SK-N-MC (cell line): ENCODE results near the gene SLC6A13.

ENCODE experiments used
- DNase-seq: peaks from one replicate; pipeline ENCODE4 v3.0.0-alpha.2; 2011; ENCODE audit warnings: low read depth, low spot score
- H3K27ac ChIP-seq: fragments of 200-600 bp; sonication (generic); 2 replicates; pipeline ENCODE4 v1.5.1; 2016; ENCODE audit warnings: mixed run types
- H3K36me3 ChIP-seq: fragments of 200-600 bp; sonication (generic); 2 replicates; pipeline ENCODE4 v1.6.1; 2017; ENCODE audit warnings: antibody characterized with exemption, low read length, mixed read lengths; ENCODE audit not compliant: insufficient read depth
- H3K4me3 ChIP-seq: fragments of 200-600 bp; sonication (generic); 2 replicates; pipeline ENCODE4 v1.5.1; 2016
- H3K9ac ChIP-seq: fragments of 200-600 bp; sonication (generic); 2 replicates; pipeline ENCODE4 v1.8.0; 2017; ENCODE audit warnings: mixed run types, mixed read lengths; ENCODE audit not compliant: insufficient read length
- H3K9me3 ChIP-seq: fragments of 200-600 bp; sonication (generic); 2 replicates; pipeline ENCODE4 v1.6.1; 2017; ENCODE audit warnings: low read depth, mild to moderate bottlenecking, antibody characterized with exemption, low read length, moderate library complexity, mixed read lengths
- EZH2 ChIP-seq: fragments of 200-600 bp; sonication (generic); IDR thresholded peaks from one replicate; pipeline ENCODE4 v1.6.1; 2017; ENCODE audit warnings: antibody characterized with exemption
- FOXP2 ChIP-seq: optimal IDR thresholded peaks from 2 replicates; pipeline ENCODE3; 2011; ENCODE audit warnings: mild to moderate bottlenecking, moderate library complexity; ENCODE audit not compliant: insufficient read depth; ENCODE audit errors: extremely low read length, control extremely low read depth
- POLR2AphosphoS5 ChIP-seq: IDR thresholded peaks from 2 replicates; pipeline ENCODE4 v1.6.1; 2012; ENCODE audit warnings: mild to moderate bottlenecking, low read depth, low read length, borderline replicate concordance

The SLC6A13 gene

DNA sequence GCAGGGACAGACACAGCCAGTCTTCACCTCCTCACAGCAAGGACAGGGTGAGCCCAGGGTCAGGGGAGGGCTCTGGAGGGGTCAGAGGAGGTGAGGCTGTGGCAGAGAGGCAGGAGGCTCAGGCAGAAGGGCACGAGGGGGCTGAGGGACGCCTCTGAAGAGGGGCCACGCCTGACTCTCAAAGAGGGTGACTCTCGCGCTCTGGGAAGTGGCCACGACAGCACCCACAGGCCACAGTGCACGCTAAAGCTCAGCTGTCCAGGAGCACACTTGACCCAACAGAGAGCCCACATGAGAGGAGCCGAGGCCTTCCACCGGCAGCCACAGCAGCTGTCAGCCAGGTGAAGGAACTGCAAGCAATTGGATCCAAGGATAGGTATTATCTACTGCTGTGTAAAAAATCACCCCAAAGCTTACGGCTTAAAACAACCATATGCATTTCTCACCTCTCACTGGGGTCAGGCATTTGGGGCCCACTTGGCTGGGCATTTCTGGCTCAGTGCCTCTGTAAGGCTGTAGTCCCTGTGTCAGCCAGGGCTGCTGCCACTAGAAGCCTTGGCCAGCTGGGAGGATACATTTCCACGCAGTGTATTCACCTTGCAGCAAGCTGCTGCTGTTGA lies 76.5 kb downstream of the SLC6A13 start:
- TF ChIP-seq FOXP2: no peak
- DNase-seq: no peak
- no peaks in the 10 kb centered on the region for H3K9me3 ChIP-seq
- no peak overlapping the region for H3K4me3 ChIP-seq
- no peak overlapping the region for H3K9ac ChIP-seq
- no peak overlapping the region for H3K27ac ChIP-seq
- no peaks in the 10 kb centered on the region for H3K36me3 ChIP-seq

DNA sequence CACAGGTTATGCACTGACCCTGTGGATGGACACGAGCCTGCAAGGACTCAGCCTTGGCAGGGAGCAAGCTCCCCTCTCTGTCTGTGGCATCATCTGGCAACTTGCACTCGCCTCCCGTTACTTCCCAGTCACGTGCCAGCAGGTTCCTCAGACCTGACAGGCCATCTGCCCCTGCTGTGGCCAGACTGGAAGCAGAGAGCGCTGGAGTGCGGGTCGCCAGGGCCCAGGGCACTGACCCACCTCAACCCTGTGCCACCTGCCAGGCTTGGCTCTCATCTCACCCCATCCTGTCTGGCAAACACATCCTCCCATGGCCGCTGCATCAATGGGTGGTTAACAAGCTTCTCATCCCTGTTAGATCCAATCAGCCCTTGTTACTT lies 77.1 kb downstream of the SLC6A13 start:
- H3K9ac ChIP-seq: no peak overlapping the region
- DNase-seq: no peak
- TF ChIP-seq FOXP2 (no peak), POLR2AphosphoS5 (no peak), EZH2 (no peak)

GRCh38 chr12:184811-185575 lies 77.6 kb downstream of the SLC6A13 start:
- no peak overlapping the region for H3K9ac ChIP-seq
- no peak overlapping the region for H3K4me3 ChIP-seq
- H3K36me3 ChIP-seq: no peaks in the 10 kb centered on the region
- DNase-seq: no peak
- no peak overlapping the region for H3K27ac ChIP-seq
- H3K9me3 ChIP-seq: no peaks in the 10 kb centered on the region
- no peak for TF ChIP-seq POLR2AphosphoS5
- TF ChIP-seq EZH2: no peak
- TF ChIP-seq FOXP2: no peak

More for the DNA sequence above, 77.1 kb downstream of the SLC6A13 start:
- H3K9me3 ChIP-seq: no peaks in the 10 kb centered on the region
- H3K27ac ChIP-seq: no peak overlapping the region
- no peaks in the 10 kb centered on the region for H3K36me3 ChIP-seq
- no peak overlapping the region for H3K4me3 ChIP-seq

DNA sequence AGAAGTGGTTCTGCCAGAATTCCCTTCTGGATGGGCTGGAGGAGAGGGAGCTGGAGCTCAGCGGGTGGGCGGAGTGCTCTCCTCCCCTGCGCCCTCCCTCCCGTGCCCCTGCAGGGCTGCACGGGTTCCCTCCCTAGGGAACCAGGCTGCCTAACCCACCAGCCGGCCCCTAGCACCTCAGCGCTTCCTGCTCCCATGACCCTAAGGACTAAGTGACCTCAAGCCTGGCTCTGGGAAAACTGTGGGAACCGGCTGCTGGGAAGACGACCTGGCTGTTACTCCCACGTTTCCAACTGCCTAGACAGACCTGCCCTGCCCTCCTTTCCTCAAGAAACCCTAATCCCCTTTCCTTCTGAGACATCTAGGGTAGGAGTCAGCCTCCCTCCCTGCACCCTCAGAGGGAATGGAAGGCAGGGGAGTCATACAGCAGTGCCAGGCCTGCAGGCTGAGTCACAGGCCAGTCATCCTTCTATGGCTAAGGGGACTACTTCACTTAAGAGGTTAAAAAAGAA lies 80.2 kb downstream of the SLC6A13 start:
- TF ChIP-seq POLR2AphosphoS5 (no peak), EZH2 (no peak), FOXP2 (no peak)
- H3K4me3 ChIP-seq: no peak overlapping the region
- no peak overlapping the region for H3K9ac ChIP-seq
- H3K36me3 ChIP-seq: no peaks in the 10 kb centered on the region
- no peaks in the 10 kb centered on the region for H3K9me3 ChIP-seq
- no peak overlapping the region for H3K27ac ChIP-seq
- DNase-seq: no peak

DNA sequence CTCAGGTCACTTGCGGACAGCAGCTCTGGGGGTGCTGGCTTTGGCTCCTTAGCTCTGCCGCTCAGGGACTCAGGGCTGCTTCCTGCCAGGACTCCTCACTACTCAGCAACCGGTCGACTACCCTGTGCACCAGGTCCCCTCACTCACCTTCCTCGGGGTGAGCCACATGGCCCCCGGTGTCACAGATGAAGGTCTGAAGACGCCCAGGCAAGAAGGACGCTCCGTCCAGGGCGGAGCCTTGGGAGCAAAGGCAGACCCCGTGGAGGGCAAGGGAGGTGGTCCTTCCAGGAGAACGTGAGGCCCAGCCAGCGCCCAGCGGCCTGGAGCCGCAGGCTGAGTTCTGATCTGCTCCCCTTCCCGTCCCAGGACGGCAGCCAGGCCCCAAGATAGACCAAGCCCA lies 80.7 kb downstream of the SLC6A13 start:
- H3K4me3 ChIP-seq: no peak overlapping the region
- no peak overlapping the region for H3K27ac ChIP-seq
- no peak overlapping the region for H3K9ac ChIP-seq
- DNase-seq: no peak
- no peaks in the 10 kb centered on the region for H3K36me3 ChIP-seq
- no peak for TF ChIP-seq FOXP2
- TF ChIP-seq POLR2AphosphoS5: no peak
- no peak for TF ChIP-seq EZH2
- H3K9me3 ChIP-seq: no peaks in the 10 kb centered on the region

DNA sequence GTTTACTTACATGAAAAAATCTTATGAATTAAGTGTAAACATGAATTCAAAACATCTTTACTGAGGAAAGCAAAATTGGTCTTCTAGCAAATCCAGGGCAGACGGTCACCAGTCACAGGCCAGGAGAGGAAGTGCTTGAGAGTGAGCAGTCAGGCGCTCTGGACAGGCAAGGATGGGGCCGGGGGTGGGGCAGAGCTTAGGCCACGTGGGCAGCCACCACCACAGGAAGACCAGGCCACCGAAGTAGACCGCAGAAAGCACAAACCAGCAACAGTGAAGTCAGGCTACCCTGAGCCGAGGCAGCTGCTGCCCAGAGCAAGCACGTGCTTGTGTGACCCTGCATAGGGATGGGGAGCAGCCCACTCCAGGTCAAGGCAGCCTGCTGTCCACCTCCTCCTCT lies 82.2 kb downstream of the SLC6A13 start:
- Histone ChIP-seq H3K27ac (no peak overlapping the region), H3K4me3 (no peak overlapping the region), H3K9me3 (no peaks in the 10 kb centered on the region), H3K36me3 (no peaks in the 10 kb centered on the region), H3K9ac (no peak overlapping the region)
- no peak for TF ChIP-seq POLR2AphosphoS5
- TF ChIP-seq FOXP2: no peak
- TF ChIP-seq EZH2: no peak
- no peak for DNase-seq

GRCh38 chr12:179885-180284 lies 82.8 kb downstream of the SLC6A13 start:
- no peak overlapping the region for H3K9ac ChIP-seq
- no peaks in the 10 kb centered on the region for H3K36me3 ChIP-seq
- no peak for TF ChIP-seq POLR2AphosphoS5
- no peak for TF ChIP-seq EZH2
- TF ChIP-seq FOXP2: no peak
- no peak overlapping the region for H3K27ac ChIP-seq
- H3K9me3 ChIP-seq: no peaks in the 10 kb centered on the region
- DNase-seq: no peak
- no peak overlapping the region for H3K4me3 ChIP-seq

GRCh38 chr12:179131-179884 lies 83.3 kb downstream of the SLC6A13 start:
- H3K4me3 ChIP-seq: no peak overlapping the region
- no peak for DNase-seq
- H3K36me3 ChIP-seq: no peaks in the 10 kb centered on the region
- no peak for TF ChIP-seq EZH2
- TF ChIP-seq POLR2AphosphoS5: no peak
- TF ChIP-seq FOXP2: no peak
- no peak overlapping the region for H3K27ac ChIP-seq
- no peaks in the 10 kb centered on the region for H3K9me3 ChIP-seq
- H3K9ac ChIP-seq: no peak overlapping the region

DNA sequence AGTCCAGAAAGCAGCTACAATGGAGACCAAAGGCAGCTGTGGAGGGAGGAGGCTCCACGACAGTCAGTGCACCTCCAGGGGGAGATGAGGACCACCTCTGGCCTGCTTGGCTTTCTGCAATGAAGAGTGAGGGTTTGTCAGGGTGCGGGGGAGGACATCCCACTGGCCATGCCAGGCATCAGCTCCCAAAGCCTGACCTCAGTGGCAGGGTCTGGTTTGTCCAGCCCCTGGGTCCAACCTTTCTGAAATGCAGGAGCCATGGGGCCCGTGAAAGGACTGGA lies 83.9 kb downstream of the SLC6A13 start:
- Histone ChIP-seq H3K4me3 (no peak overlapping the region), H3K36me3 (no peaks in the 10 kb centered on the region), H3K9ac (no peak overlapping the region), H3K27ac (no peak overlapping the region), H3K9me3 (no peaks in the 10 kb centered on the region)
- TF ChIP-seq POLR2AphosphoS5: no peak
- no peak for TF ChIP-seq EZH2
- no peak for TF ChIP-seq FOXP2
- no peak for DNase-seq
